K562 (cell line): ENCODE data around the gene FIGLA. TPM values are rescaled to one million over a fixed set of nuclear protein-coding genes. Genes with fewer than 3 reads are reported as not detected.
A peak's percentile ranks its signal among the peaks of the same experiment; 100 is the strongest.

Experiments
- CBX5 ChIP-seq: IDR thresholded peaks from 2 replicates; pipeline ENCODE4 v1.6.1; 2014; ENCODE audit warnings: low read depth, borderline replicate concordance
- CHD1 ChIP-seq: fragments of 200-600 bp; sonication (generic); IDR thresholded peaks from one replicate; pipeline ENCODE4 v1.6.1; 2012; ENCODE audit warnings: mild to moderate bottlenecking, moderate library complexity, low read length, inconsistent platforms
- DPF2 ChIP-seq: fragments of 450-650 bp; IDR thresholded peaks from 2 replicates; pipeline ENCODE4 v1.6.1; 2016
- E2F1 ChIP-seq: sonication (generic); formaldehyde crosslinking; IDR thresholded peaks from 2 replicates; pipeline ENCODE4 v1.8.1; 2023; ENCODE audit warnings: mild to moderate bottlenecking, missing genetic modification reagents, moderate library complexity
- ELK3 ChIP-seq: fragments of 450-650 bp; formaldehyde crosslinking; IDR thresholded peaks from 2 replicates; pipeline ENCODE4 v1.4.0; 2020; ENCODE audit warnings: mild to moderate bottlenecking
- EP300 ChIP-seq: IDR thresholded peaks from 2 replicates; pipeline ENCODE4 v1.6.1; 2012; ENCODE audit warnings: low read length, improper control_type of control experiment
- ETV1 ChIP-seq: fragments of 450-650 bp; conservative IDR thresholded peaks from 2 replicates; pipeline ENCODE4 v1.6.1; 2016; ENCODE audit warnings: missing genetic modification characterization, control low read depth, low read depth, missing compliant biosample characterization
- HDAC2 ChIP-seq: fragments of 450-650 bp; IDR thresholded peaks from 2 replicates; pipeline ENCODE4 v1.6.1; 2016; ENCODE audit warnings: mild to moderate bottlenecking
- HLTF ChIP-seq: fragments of 450-650 bp; IDR thresholded peaks from 2 replicates; pipeline ENCODE4 v1.6.1; 2016
- MXI1 ChIP-seq: IDR thresholded peaks from 2 replicates; pipeline ENCODE4 v1.6.1; 2011; ENCODE audit warnings: low read depth, mild to moderate bottlenecking, improper control_type of control experiment, low read length
- PBX2 ChIP-seq, 2 experiments: IDR thresholded peaks in 1 of 2; conservative IDR thresholded peaks in 1 of 2; 2 replicates each; pipeline ENCODE4 v1.6.1; 2016; ENCODE audit warnings: low read depth in 2 of 2, mild to moderate bottlenecking in 1 of 2, missing compliant biosample characterization in 1 of 2, missing genetic modification characterization in 1 of 2, moderate library complexity in 1 of 2
- ZBTB7A ChIP-seq: IDR thresholded peaks from 2 replicates; pipeline ENCODE4 v1.6.1; 2011; ENCODE audit warnings: low read depth, mild to moderate bottlenecking, low read length, moderate library complexity, borderline replicate concordance; ENCODE audit not compliant: control insufficient read depth
- ZNF175 ChIP-seq: fragments of 200-800 bp; sonication (Bioruptor generic); IDR thresholded peaks from 2 replicates; pipeline ENCODE4 v1.6.1; 2016; ENCODE audit warnings: low read depth, mild to moderate bottlenecking, missing genetic modification characterization, missing compliant biosample characterization
- ZNF253 ChIP-seq: fragments of 250-450 bp; sonication (Bioruptor Pico); conservative IDR thresholded peaks from 2 replicates; pipeline ENCODE4 v1.6.1; 2021; ENCODE audit warnings: mild to moderate bottlenecking
- polyA plus RNA-seq, 8 experiments: library from polyadenylated mRNA; depleted of rRNA in 4 of 8; stranded (reverse) in 5 of 8; unstranded in 3 of 8; fragments of >200 nt; fragmentation: Nextera tagmentation in 2 of 8; fragmentation: Illumina TruSeq in 1 of 8; extraction: Ambion mirVana in 2 of 8; extraction: Trizol in 1 of 8; gene quantifications; 2 replicates each; pipeline versions ENCODE4 v1.2.1 to v1.2.3, GENCODE V29; 2011 to 2014; ENCODE audit warnings: inconsistent platforms in 1 of 8, missing spikeins in 1 of 8
- total RNA-seq, 7 experiments: library from RNA; depleted of rRNA in 6 of 7; stranded (reverse); fragments of >200 nt in 6 of 7; fragmentation: Illumina TruSeq in 2 of 7; extraction: Trizol in 2 of 7; gene quantifications; 2 replicates each; pipeline versions ENCODE4 v1.2.1 to v1.2.3, GENCODE V29; 2011 to 2021; ENCODE audit warnings: low replicate concordance in 1 of 7
- TF ChIP-seq, protein P1 (sequence below): sonication (generic); formaldehyde crosslinking; IDR thresholded peaks from 2 replicates; pipeline ENCODE4 v1.8.0; 2023; ENCODE audit warnings: mild to moderate bottlenecking, missing genetic modification reagents
- TF ChIP-seq, protein P2 (sequence below): fragments of 450-650 bp; formaldehyde crosslinking; IDR thresholded peaks from 2 replicates; pipeline ENCODE4 v1.4.0; 2020; ENCODE audit warnings: mild to moderate bottlenecking, moderate library complexity
- TF ChIP-seq, protein P3 (sequence below), 2 experiments: fragments of 450-650 bp in 1 of 2; sonication (generic) in 1 of 2; formaldehyde crosslinking; conservative IDR thresholded peaks; 2 replicates each; pipeline versions ENCODE4 v1.4.0 to v1.8.1; 2020 to 2022; ENCODE audit warnings: mild to moderate bottlenecking in 1 of 2, missing genetic modification reagents in 1 of 2

The FIGLA gene
- total and polyA plus RNA-seq, 9 of the 15 experiments (the other 6 are each of a cell fraction or from before 2014, with no cell fraction given) = not detected

DNA sequence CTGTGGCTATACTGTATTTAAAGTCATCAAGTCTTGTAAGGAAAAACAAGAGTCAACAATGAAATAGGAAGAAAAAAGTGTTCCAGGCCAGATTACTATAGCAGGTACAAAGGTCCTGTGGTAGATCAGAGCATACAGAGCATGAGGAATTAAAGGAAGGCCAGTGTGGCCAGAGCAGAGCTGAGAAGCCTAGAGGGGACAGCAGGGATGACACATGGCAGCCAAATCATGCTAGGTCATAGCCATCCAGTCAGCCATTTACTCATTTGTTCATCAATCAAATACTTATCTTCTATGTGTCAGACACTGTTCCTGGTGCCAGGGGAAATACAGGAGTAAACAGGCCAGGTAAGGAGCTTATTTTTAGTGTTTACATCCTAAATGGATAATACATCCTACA, 46.8 kb downstream of the FIGLA start (continued):
- TF ChIP-seq, protein P1, sequence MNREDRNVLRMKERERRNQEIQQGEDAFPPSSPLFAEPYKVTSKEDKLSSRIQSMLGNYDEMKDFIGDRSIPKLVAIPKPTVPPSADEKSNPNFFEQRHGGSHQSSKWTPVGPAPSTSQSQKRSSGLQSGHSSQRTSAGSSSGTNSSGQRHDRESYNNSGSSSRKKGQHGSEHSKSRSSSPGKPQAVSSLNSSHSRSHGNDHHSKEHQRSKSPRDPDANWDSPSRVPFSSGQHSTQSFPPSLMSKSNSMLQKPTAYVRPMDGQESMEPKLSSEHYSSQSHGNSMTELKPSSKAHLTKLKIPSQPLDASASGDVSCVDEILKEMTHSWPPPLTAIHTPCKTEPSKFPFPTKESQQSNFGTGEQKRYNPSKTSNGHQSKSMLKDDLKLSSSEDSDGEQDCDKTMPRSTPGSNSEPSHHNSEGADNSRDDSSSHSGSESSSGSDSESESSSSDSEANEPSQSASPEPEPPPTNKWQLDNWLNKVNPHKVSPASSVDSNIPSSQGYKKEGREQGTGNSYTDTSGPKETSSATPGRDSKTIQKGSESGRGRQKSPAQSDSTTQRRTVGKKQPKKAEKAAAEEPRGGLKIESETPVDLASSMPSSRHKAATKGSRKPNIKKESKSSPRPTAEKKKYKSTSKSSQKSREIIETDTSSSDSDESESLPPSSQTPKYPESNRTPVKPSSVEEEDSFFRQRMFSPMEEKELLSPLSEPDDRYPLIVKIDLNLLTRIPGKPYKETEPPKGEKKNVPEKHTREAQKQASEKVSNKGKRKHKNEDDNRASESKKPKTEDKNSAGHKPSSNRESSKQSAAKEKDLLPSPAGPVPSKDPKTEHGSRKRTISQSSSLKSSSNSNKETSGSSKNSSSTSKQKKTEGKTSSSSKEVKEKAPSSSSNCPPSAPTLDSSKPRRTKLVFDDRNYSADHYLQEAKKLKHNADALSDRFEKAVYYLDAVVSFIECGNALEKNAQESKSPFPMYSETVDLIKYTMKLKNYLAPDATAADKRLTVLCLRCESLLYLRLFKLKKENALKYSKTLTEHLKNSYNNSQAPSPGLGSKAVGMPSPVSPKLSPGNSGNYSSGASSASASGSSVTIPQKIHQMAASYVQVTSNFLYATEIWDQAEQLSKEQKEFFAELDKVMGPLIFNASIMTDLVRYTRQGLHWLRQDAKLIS (CRISPR knock-in tag) = no peak
- TF ChIP-seq, protein P2, sequence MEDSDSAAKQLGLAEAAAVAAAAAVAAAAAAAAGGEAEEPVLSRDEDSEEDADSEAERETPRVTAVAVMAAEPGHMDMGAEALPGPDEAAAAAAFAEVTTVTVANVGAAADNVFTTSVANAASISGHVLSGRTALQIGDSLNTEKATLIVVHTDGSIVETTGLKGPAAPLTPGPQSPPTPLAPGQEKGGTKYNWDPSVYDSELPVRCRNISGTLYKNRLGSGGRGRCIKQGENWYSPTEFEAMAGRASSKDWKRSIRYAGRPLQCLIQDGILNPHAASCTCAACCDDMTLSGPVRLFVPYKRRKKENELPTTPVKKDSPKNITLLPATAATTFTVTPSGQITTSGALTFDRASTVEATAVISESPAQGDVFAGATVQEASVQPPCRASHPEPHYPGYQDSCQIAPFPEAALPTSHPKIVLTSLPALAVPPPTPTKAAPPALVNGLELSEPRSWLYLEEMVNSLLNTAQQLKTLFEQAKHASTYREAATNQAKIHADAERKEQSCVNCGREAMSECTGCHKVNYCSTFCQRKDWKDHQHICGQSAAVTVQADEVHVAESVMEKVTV (CRISPR knock-in tag) = no peak
- no peak for TF ChIP-seq ETV1 (tag)
- no peak for TF ChIP-seq MXI1
- TF ChIP-seq HDAC2 = peak; percentile 82; the same call in 1 of the 2 replicates
- TF ChIP-seq CBX5 = no peak
- no peak for TF ChIP-seq ELK3 (CRISPR knock-in tag)
- 0 out of 2 replicates have a peak, but pooled peaks have one; percentile 13 for TF ChIP-seq EP300
- TF ChIP-seq HLTF = no peak
- TF ChIP-seq ZNF175 (CRISPR knock-in tag) = no peak
- TF ChIP-seq DPF2 = peak; percentile 84
- peak; percentile 54; the same call in 1 of the 2 replicates for TF ChIP-seq PBX2 (CRISPR knock-in tag; IDR thresholded peaks at IDR 0.05; ENCODE audit: low read depth)
- peak; percentile 95 for TF ChIP-seq PBX2 (tag; conservative IDR thresholded peaks at IDR 0.05; ENCODE audit: low read depth)
- no peak for TF ChIP-seq ZBTB7A
- TF ChIP-seq E2F1 = no peak
- TF ChIP-seq, protein P3, sequence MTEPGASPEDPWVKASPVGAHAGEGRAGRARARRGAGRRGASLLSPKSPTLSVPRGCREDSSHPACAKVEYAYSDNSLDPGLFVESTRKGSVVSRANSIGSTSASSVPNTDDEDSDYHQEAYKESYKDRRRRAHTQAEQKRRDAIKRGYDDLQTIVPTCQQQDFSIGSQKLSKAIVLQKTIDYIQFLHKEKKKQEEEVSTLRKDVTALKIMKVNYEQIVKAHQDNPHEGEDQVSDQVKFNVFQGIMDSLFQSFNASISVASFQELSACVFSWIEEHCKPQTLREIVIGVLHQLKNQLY (CRISPR knock-in tag; conservative IDR thresholded peaks at IDR 0.05) = no peak
- no peak for TF ChIP-seq ZNF253 (CRISPR knock-in tag)
- no peak for TF ChIP-seq CHD1
